T-helper 1 cell (primary cell): ENCODE results near the gene IGF2BP3.
A peak's percentile ranks its signal among the peaks of the same experiment; 100 is the strongest.

Experiments
- DNase-seq, 5 donors: peaks; one replicate each; pipeline ENCODE4 v3.0.0-alpha.2; 2012 to 2020

The IGF2BP3 gene

GRCh38 chr7:23293500-23294073 is 176.7 kb downstream of the IGF2BP3 start:
- DNase-seq: no peak

GRCh38 chr7:23292623-23293022 is 177.7 kb downstream of the IGF2BP3 start:
- DNase-seq: no peak

GRCh38 chr7:23291957-23292560 is 178.2 kb downstream of the IGF2BP3 start:
- DNase-seq: no peak

- no peak for DNase-seq
Observed at GRCh38 chr7:23290993-23291392, 179.3 kb downstream of the IGF2BP3 start.

GRCh38 chr7:23287612-23288011 is 182.7 kb downstream of the IGF2BP3 start:
- DNase-seq: peak in 1 of 5 donors; percentile 38

GRCh38 chr7:23285657-23286646 is 184.3 kb downstream of the IGF2BP3 start:
- no peak for DNase-seq

- DNase-seq: no peak
Observed at GRCh38 chr7:23284871-23285270, 185.4 kb downstream of the IGF2BP3 start.

DNA sequence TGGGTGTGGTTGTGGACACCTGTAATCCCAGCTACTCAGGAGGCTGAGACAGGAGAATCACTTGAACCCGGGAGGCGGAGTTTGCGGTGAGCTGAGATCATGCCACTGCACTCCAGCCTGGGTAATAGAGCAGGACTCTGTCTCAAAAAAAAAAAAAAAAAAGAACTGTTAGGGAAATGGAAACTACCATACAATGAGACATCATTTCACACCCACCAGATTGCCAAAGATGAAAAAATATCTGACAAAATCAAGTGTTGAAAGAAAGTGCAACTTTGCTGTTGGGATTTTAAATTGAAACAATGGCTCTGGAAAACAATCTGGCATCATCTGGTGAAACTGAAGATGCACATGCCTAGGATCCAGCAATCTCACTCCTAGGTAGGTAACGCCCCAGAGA is 187.2 kb downstream of the IGF2BP3 start:
- no peak for DNase-seq

DNA sequence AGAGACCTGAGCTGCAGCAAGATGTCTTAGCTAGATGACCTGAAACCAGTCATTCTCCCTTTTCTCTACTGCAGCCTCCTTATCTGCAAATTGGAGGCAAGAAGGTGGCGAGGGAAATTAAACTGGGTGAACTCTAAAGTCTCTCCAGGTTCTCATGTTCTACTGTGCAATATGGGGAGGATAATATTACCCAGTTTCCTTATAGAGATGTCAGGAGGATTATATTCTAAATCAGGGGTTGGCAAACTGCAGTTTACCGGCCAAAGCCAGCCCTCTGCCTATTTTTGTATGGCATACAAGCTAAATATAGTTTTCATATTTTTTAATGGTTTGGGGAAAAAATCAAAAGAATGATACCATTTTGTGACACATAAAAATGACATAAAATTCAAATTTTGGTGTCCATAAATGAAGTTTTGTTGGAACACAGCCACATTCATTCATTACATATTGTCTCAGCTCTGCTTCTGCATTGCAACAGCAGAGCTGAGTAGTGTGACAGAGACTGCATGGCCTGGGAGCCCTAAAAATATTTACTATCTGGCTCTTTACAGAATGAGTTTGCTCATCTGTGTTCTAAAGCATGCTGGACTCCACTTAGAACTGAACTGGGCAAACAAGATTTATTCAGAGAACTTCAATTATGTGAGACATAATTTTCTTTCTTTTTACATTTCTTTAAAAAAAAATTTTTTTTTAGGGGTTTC is 190.3 kb downstream of the IGF2BP3 start:
- no peak for DNase-seq

DNA sequence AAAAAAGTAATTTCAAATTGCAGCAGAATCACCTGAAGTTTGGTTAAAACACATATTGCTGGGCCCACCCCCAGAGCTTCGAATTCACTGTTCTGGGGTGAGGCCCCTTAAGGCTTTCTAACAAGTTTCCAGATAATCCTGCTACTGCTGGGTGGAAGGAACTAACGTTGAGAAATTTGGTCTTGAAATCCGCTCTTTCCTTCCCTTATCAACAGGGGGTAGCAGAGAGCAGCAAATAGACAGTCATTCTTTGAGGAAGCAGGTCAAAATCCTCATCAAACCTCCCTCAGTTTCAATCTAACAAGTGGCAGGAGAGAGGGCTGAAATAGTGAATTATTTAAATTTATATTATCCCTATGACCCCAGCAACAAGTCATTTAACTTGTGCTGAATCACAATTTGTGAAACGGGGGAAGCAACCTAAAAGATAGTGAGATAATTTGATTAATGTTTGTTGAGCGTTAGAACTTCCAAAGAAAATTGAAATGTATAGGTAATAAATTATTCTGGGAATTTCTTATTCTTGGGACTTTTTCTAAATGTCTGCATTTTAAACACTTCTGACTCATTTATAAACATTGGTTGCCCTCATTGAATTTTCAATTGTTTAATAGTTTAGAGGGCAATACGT is 192.8 kb downstream of the IGF2BP3 start:
- DNase-seq: peak in 2 of 5 donors; percentile 15 to 64

- no peak for DNase-seq
Observed at GRCh38 chr7:23276947-23277346, 193.3 kb downstream of the IGF2BP3 start.

- DNase-seq: no peak
Observed at GRCh38 chr7:23276376-23276775, 193.9 kb downstream of the IGF2BP3 start.

DNA sequence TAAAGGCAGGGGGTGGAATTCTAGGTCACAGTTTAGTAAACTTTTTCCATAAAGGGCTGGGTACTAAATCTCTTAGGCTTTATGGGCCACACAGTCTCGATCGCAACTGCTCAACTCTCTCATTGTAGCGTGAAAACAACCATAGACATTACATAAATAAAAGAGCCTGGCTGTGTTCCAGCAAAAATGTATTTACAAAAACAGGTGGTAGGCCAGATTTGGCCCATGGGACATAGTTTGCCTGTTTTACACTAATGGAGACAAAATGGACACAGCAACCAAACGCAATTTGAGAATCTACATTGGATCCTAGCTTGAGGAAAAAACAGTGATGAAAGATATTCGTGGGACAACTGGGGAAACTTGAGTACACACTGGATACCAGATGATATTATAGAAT is 194.4 kb downstream of the IGF2BP3 start:
- DNase-seq: no peak

GRCh38 chr7:23273141-23273599 is 197.1 kb downstream of the IGF2BP3 start:
- DNase-seq: peak; percentile 65 to 90 (median 77)

GRCh38 chr7:23272275-23272674 is 198.0 kb downstream of the IGF2BP3 start:
- DNase-seq: no peak

DNA sequence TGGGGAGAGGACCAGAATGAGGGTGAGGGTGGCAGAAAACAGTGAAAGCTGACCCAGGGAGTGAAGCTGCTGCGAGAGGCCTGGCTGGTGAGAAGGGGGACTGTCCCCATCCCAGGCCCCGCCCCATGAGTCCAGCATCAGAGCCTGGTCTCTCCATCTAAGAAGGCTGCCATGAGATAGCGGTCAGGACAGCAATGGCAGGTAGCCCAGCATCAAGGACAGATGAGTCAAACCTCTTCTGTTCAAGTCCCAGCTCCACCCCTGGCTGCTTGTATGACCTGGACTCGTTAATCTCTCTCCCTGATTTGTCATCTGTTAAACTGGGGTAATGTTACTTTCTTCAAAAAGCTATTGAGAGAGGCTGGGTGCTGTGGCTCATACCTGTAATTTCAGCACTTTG is 201.5 kb downstream of the IGF2BP3 start:
- no peak for DNase-seq

DNA sequence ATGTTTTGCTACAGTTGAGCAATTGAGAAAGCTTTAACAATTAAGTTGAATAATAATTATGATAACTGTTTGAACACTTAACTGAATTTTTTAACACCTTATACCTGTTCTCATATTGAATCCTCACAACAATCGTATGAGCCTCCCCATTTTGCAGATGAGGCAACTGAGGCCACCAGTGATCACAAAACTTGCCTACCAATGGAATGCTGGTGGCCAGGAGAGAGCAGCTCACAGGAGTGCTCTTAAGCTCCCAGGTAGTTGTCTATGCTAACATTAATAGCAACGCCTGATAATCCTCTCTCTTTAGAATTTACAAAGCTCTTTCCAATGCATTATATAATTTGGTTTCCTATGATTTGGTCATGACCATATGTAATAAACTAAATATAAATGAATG is 202.1 kb downstream of the IGF2BP3 start:
- no peak for DNase-seq

GRCh38 chr7:23267357-23267756 is 202.9 kb downstream of the IGF2BP3 start:
- DNase-seq: no peak

DNA sequence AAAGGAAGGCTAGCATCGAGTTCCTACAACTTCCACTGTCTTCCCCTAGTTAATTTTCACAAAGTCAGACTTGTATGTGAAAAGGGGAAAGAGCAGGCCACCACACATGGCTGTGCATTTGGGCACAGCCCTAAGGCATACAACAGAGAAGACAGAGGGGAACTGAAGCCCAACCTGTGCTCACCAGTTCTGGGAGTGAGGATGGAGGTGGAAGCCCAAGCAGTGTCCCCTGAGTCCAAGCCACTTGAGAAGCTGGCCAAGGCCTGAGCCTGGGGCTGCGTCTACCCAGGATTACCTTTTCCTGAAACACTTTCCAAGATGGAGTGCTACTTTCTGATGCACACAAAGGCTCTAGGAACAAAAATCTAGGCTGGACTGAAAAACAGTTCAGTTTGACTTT is 203.4 kb downstream of the IGF2BP3 start:
- DNase-seq: no peak

GRCh38 chr7:23264916-23265458 is 205.3 kb downstream of the IGF2BP3 start:
- DNase-seq: peak in 1 of 5 donors; percentile 21

DNA sequence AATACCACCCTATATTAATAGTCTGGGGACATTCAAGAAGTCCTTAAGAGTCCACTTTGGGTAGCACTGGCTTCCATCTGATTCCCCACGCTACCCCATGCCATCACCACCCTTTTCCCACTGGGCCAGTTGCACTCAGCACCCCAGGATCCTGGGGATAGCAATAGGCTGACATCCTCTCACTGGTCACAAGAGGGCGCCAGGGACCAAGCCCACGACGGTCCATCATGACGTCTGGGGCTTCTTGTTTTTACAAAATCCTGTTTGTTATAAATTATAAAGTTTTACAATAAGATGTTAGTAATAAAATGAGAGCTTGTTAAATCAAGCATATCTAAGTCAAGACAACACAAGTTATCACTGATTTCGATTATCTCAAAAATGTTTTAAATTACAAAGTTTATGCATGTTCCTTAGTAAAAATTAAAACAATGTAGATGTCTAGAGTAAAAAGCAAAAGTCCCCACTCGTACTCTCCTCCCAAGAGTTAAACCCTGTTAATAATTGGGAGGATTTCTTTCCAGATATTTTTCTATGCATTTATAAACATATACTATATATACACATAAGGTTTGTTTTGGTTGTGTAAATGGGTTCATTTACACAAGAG is 208.3 kb downstream of the IGF2BP3 start:
- DNase-seq: peak in 4 of 5 donors; percentile 24 to 61 (median 41)

GRCh38 chr7:23260371-23260770 is 209.9 kb downstream of the IGF2BP3 start:
- DNase-seq: no peak
